Keratinocyte (primary cell): ENCODE results near the gene TBC1D20. TPM values are rescaled to one million over a fixed set of nuclear protein-coding genes. Genes with fewer than 3 reads are reported as not detected.

Experiments used
- DNase-seq: peaks from one replicate; pipeline ENCODE4 v3.0.0-alpha.2; 2011; ENCODE audit warnings: low read depth, missing footprints, low spot score
- FAIRE-seq: peaks from 2 replicates; lab custom pipeline; 2011; peaks lifted over from hg19 to GRCh38; lab: Jason Lieb, UNC
- H2AFZ ChIP-seq: 2 replicates; pipeline ENCODE4 v1.6.0; 2012; ENCODE audit warnings: low read length, control low read depth, inconsistent platforms; ENCODE audit not compliant: control insufficient read depth
- H3K27ac ChIP-seq: 2 replicates; pipeline ENCODE4 v1.5.1; 2011; ENCODE audit warnings: low read length; ENCODE audit not compliant: control insufficient read depth, insufficient read depth
- H3K27me3 ChIP-seq: 3 replicates; pipeline ENCODE4 v1.6.0; 2011; ENCODE audit warnings: low read length; ENCODE audit not compliant: control insufficient read depth, insufficient read depth; ENCODE audit errors: extremely low read depth
- H3K36me3 ChIP-seq, 2 experiments: 2 replicates in 1 of 2; 3 replicates in 1 of 2; pipeline ENCODE4 v1.5.1; 2011; ENCODE audit warnings: low read length in 2 of 2, mild to moderate bottlenecking in 1 of 2; ENCODE audit not compliant: control insufficient read depth in 2 of 2, insufficient read depth in 2 of 2; ENCODE audit errors: extremely low read depth in 1 of 2
- H3K4me1 ChIP-seq: 3 replicates; pipeline ENCODE4 v1.5.1; 2011; ENCODE audit warnings: low read length; ENCODE audit not compliant: control insufficient read depth, insufficient read depth; ENCODE audit errors: extremely low read depth
- H3K4me2 ChIP-seq: 3 replicates; pipeline ENCODE4 v1.6.0; 2011; ENCODE audit warnings: low read depth, low read length; ENCODE audit not compliant: control insufficient read depth, insufficient read depth; ENCODE audit errors: extremely low read depth
- H3K4me3 ChIP-seq, 3 experiments: fragments of 200-600 bp in 1 of 3; sonication (generic) in 1 of 3; 2 replicates in 2 of 3; 3 replicates in 1 of 3; pipeline ENCODE4 v1.5.1; 2011 to 2016; ENCODE audit warnings: low read length in 3 of 3, mild to moderate bottlenecking in 3 of 3, control low read depth in 2 of 3, inconsistent platforms in 1 of 3, low read depth in 1 of 3, mixed read lengths in 1 of 3, mixed run types in 1 of 3, moderate library complexity in 1 of 3; ENCODE audit not compliant: control insufficient read depth in 2 of 3, insufficient read depth in 2 of 3; ENCODE audit errors: extremely low read depth in 1 of 3
- H3K79me2 ChIP-seq: 2 replicates; pipeline ENCODE4 v1.6.0; 2012; ENCODE audit warnings: low read length; ENCODE audit not compliant: control insufficient read depth, insufficient read depth
- H3K9ac ChIP-seq: 3 replicates; pipeline ENCODE4 v1.6.0; 2011; ENCODE audit warnings: low read length; ENCODE audit not compliant: control insufficient read depth, insufficient read depth; ENCODE audit errors: extremely low read depth
- H3K9me1 ChIP-seq: 3 replicates; pipeline ENCODE4 v1.6.0; 2011; ENCODE audit warnings: low read length; ENCODE audit not compliant: control insufficient read depth, insufficient read depth; ENCODE audit errors: extremely low read depth
- H3K9me3 ChIP-seq: 2 replicates; pipeline ENCODE4 v1.5.1; 2012; ENCODE audit warnings: low read depth, low read length; ENCODE audit not compliant: control insufficient read depth
- H4K20me1 ChIP-seq: 3 replicates; pipeline ENCODE4 v1.6.0; 2011; ENCODE audit warnings: low read length; ENCODE audit not compliant: control insufficient read depth, insufficient read depth; ENCODE audit errors: extremely low read depth
- CTCF ChIP-seq, 3 experiments: IDR thresholded peaks in 1 of 3; conservative IDR thresholded peaks in 1 of 3; optimal IDR thresholded peaks in 1 of 3; 2 replicates in 2 of 3; 3 replicates in 1 of 3; pipeline versions ENCODE3 to v1.5.1; 2011; ENCODE audit warnings: low read length in 3 of 3, mild to moderate bottlenecking in 3 of 3, moderate library complexity in 2 of 3, control low read depth in 1 of 3, inconsistent platforms in 1 of 3; ENCODE audit not compliant: insufficient read depth in 2 of 3; ENCODE audit errors: extremely low read depth in 1 of 3
- EZH2 ChIP-seq: IDR thresholded peaks from one replicate; pipeline ENCODE4 v1.6.1; 2012; ENCODE audit warnings: inconsistent platforms, mild to moderate bottlenecking, low read length, moderate library complexity
- dilution Hi-C: fragments of 300-500 bp; cut with MboI; formaldehyde crosslinking; loops from one replicate; pipeline ENCODE4 v1.7.0; 2020; ENCODE audit warnings: low sequenced_read_pairs; ENCODE audit not compliant: extremely low pct_ligation_motif_present
- polyA plus RNA-seq, 5 experiments: library from polyadenylated mRNA; depleted of rRNA in 3 of 5; stranded (reverse) in 3 of 5; stranded (forward) in 1 of 5; unstranded in 1 of 5; fragments of >200 nt; gene quantifications; 1 replicate in 1 of 5; 2 replicates in 3 of 5; 3 replicates in 1 of 5; pipeline versions ENCODE4 v1.2.1 to v1.2.3, GENCODE V29; 2011 to 2012; ENCODE audit warnings: missing spikeins in 2 of 5, low read depth in 1 of 5, low replicate concordance in 1 of 5

TBC1D20 gene
- polyA plus RNA-seq, 1 donor (not counting 4 experiments of a cell fraction or from before 2014, with no cell fraction given), result 24.5 TPM

GRCh38 chr20:420721-421574 is 41.4 kb downstream of the TBC1D20 start:
- FAIRE-seq (no peak), DNase-seq (no peak)
- H4K20me1 ChIP-seq, result peaks cover 6% of the 10 kb centered on the region
- dilution Hi-C loops, result no loop called here
- H3K27ac ChIP-seq, result no peak overlapping the region
- no peaks in the 10 kb centered on the region for H3K4me1 ChIP-seq
- no peak overlapping the region for H2AFZ ChIP-seq
- H3K9me1 ChIP-seq, result no peaks in the 10 kb centered on the region
- H3K36me3 ChIP-seq, result peaks cover 42 to 48% of the 10 kb centered on the region in 2 experiments
- no peak overlapping the region for H3K4me3 ChIP-seq
- no peaks in the 10 kb centered on the region for H3K27me3 ChIP-seq
- H3K4me2 ChIP-seq, result no peak overlapping the region
- H3K79me2 ChIP-seq, result no peaks in the 10 kb centered on the region
- no peaks in the 10 kb centered on the region for H3K9me3 ChIP-seq
- H3K9ac ChIP-seq, result no peak overlapping the region
- no peak for TF ChIP-seq CTCF (optimal IDR thresholded peaks at IDR 0.05 in 1 of 3, IDR thresholded peaks at IDR 0.05 in 1 of 3, conservative IDR thresholded peaks at IDR 0.05 in 1 of 3; ENCODE audit: extremely low read depth in 1 of 3, insufficient read depth in 2 of 3, low read length in 3 of 3)
- TF ChIP-seq EZH2, result no peak

GRCh38 chr20:420166-420620 is 42.1 kb downstream of the TBC1D20 start:
- H3K9me1 ChIP-seq, result no peaks in the 10 kb centered on the region
- DNase-seq (no peak), FAIRE-seq (no peak)
- H3K27ac ChIP-seq, result no peak overlapping the region
- peaks cover 42 to 54% of the 10 kb centered on the region in 2 experiments for H3K36me3 ChIP-seq
- H3K27me3 ChIP-seq, result no peaks in the 10 kb centered on the region
- no peak overlapping the region for H3K4me3 ChIP-seq
- peaks cover 6% of the 10 kb centered on the region for H4K20me1 ChIP-seq
- no peaks in the 10 kb centered on the region for H3K9me3 ChIP-seq
- dilution Hi-C loops, result no loop called here
- no peaks in the 10 kb centered on the region for H3K4me1 ChIP-seq
- no peak overlapping the region for H3K4me2 ChIP-seq
- no peaks in the 10 kb centered on the region for H3K79me2 ChIP-seq
- H3K9ac ChIP-seq, result no peak overlapping the region
- H2AFZ ChIP-seq, result no peak overlapping the region
- no peak for TF ChIP-seq EZH2
- TF ChIP-seq CTCF (optimal IDR thresholded peaks at IDR 0.05 in 1 of 3, IDR thresholded peaks at IDR 0.05 in 1 of 3, conservative IDR thresholded peaks at IDR 0.05 in 1 of 3; ENCODE audit: extremely low read depth in 1 of 3, insufficient read depth in 2 of 3, low read length in 3 of 3), result no peak
